Fibroblast of the aortic adventitia (primary cell): ENCODE results near the gene ANKRD62. TPM values are rescaled to one million over a fixed set of nuclear protein-coding genes. Genes with fewer than 3 reads are reported as not detected.

Experiments used
- DNase-seq: peaks from one replicate; pipeline ENCODE4 v3.0.0-alpha.2; 2010; ENCODE audit warnings: low read depth
- H3K4me3 ChIP-seq: 2 replicates; pipeline ENCODE4 v1.5.1; 2011; ENCODE audit warnings: low read depth, mild to moderate bottlenecking, control low read depth, low read length, moderate library complexity
- CTCF ChIP-seq: IDR thresholded peaks from 2 replicates; pipeline ENCODE4 v1.5.1; 2011; ENCODE audit warnings: mild to moderate bottlenecking, low read length, control low read depth, inconsistent platforms; ENCODE audit not compliant: insufficient read depth
- total RNA-seq: library from RNA; depleted of rRNA; stranded (reverse); fragments of >200 nt; gene quantifications from 2 replicates; pipeline ENCODE4 v1.2.3, GENCODE V29; 2012; ENCODE audit warnings: low replicate concordance

The ANKRD62 gene
- total RNA-seq, 1 donor = not detected

- TF ChIP-seq CTCF = no peak
- no peak for DNase-seq
- no peak overlapping the region for H3K4me3 ChIP-seq
Observed at GRCh38 chr18:12049978-12050811, 43.4 kb upstream of the ANKRD62 start.

- DNase-seq = no peak
- no peak for TF ChIP-seq CTCF
- H3K4me3 ChIP-seq = no peak overlapping the region
Observed at GRCh38 chr18:12052866-12053265, 40.8 kb upstream of the ANKRD62 start.

- TF ChIP-seq CTCF = no peak
- no peak overlapping the region for H3K4me3 ChIP-seq
- DNase-seq = no peak
Observed at GRCh38 chr18:12053289-12053688, 40.4 kb upstream of the ANKRD62 start.

- no peak for DNase-seq
- no peak for TF ChIP-seq CTCF
- H3K4me3 ChIP-seq = no peak overlapping the region
Observed at GRCh38 chr18:12056034-12056883, 37.4 kb upstream of the ANKRD62 start.

- H3K4me3 ChIP-seq = no peak overlapping the region
- no peak for DNase-seq
- TF ChIP-seq CTCF = no peak
Observed at GRCh38 chr18:12056884-12057402, 36.7 kb upstream of the ANKRD62 start.

- DNase-seq = no peak
- no peak for TF ChIP-seq CTCF
- no peak overlapping the region for H3K4me3 ChIP-seq
Observed at GRCh38 chr18:12057419-12058039, 36.1 kb upstream of the ANKRD62 start.
